ENCODE data around the gene PTPRC. TPM values are rescaled to one million over a fixed set of nuclear protein-coding genes. Genes with fewer than 3 reads are reported as not detected.

The PTPRC gene
- total and polyA plus RNA-seq, 7 donors: 0.42 to 7.0 (median 3.9) TPM

DNA sequence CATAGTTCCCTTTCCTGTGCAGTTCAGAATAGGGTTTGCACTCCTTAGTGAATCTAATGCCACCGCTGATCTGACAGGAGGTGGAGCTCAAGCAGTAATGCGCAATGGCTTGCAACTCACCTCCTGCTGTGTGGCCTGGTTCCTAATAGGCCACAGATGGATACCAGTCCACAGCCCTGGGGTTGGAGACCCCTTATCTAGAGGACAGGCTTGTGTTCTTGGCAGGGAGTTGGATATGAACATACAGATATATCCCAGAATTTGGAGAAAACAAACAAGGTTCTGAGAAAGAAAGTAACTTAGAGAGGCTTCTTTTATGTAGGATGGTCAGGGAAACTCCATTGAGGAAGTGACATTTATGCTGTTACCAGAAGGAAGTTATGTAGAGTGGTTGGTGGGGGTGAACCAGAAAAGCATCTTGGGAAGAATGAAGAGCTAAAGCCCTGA, 5.1 kb upstream of the PTPRC start:
- ATAC-seq: no peak
- no peaks in the 10 kb centered on the region for H3K27me3 ChIP-seq (ENCODE audit: insufficient read depth in 3 of 3, low read length in 2 of 3)
- H3K9me3 ChIP-seq: no peaks in the 10 kb centered on the region
- H3K4me1 ChIP-seq: no peaks in the 10 kb centered on the region
- 84 to 89% (median 85%) methylated on average over 2 of the region's 2 CpGs for WGBS, 3 donors
- TF ChIP-seq, protein P1, sequence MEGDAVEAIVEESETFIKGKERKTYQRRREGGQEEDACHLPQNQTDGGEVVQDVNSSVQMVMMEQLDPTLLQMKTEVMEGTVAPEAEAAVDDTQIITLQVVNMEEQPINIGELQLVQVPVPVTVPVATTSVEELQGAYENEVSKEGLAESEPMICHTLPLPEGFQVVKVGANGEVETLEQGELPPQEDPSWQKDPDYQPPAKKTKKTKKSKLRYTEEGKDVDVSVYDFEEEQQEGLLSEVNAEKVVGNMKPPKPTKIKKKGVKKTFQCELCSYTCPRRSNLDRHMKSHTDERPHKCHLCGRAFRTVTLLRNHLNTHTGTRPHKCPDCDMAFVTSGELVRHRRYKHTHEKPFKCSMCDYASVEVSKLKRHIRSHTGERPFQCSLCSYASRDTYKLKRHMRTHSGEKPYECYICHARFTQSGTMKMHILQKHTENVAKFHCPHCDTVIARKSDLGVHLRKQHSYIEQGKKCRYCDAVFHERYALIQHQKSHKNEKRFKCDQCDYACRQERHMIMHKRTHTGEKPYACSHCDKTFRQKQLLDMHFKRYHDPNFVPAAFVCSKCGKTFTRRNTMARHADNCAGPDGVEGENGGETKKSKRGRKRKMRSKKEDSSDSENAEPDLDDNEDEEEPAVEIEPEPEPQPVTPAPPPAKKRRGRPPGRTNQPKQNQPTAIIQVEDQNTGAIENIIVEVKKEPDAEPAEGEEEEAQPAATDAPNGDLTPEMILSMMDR (IDR thresholded peaks at IDR 0.05): no peak
- H3K4me3 ChIP-seq: no peak overlapping the region
- H3K27ac ChIP-seq: no peak overlapping the region
- DNase-seq: no peak
- intact Hi-C loops (cut with DNase I): loop anchor here in 1 of 2 donors (2.0 kb wide), 1 partner anchor 53 kb away; no protein-coding TSS in a partner anchor
- H3K36me3 ChIP-seq (ENCODE audit: insufficient read depth in 1 of 2, low read depth in 1 of 2): no peaks in the 10 kb centered on the region

DNA sequence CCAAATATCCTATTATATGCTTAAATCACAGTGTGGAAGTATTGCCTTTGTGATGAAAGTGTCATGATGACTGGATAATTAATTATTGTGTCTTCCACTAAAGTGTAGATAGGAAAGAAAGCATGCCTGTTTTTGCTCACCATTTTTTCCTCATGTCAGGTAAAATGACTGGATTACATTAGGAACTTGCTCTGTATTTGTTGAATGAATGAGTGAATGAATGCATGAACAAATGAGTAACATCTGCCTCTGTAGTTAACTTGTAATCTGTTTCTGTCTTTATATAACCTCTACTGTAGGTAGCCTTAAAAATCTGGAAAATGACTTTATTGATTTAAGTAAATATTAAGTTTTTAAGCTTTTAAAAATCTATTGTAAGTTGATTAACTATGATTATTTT, 2.9 kb upstream of the PTPRC start:
- DNase-seq (no peak), ATAC-seq (no peak)
- no peaks in the 10 kb centered on the region for H3K9me3 ChIP-seq
- no peaks in the 10 kb centered on the region for H3K27me3 ChIP-seq (ENCODE audit: insufficient read depth in 3 of 3, low read length in 2 of 3)
- TF ChIP-seq, protein P1 (IDR thresholded peaks at IDR 0.05): no peak
- intact Hi-C loops (cut with DNase I): loop anchor here in 1 of 2 donors (2.0 kb wide), 1 partner anchor 51 kb away; no protein-coding TSS in a partner anchor
- H3K4me3 ChIP-seq: no peak overlapping the region
- no peaks in the 10 kb centered on the region for H3K4me1 ChIP-seq
- H3K27ac ChIP-seq: no peak overlapping the region
- H3K36me3 ChIP-seq (ENCODE audit: insufficient read depth in 1 of 2, low read depth in 1 of 2): no peaks in the 10 kb centered on the region

DNA sequence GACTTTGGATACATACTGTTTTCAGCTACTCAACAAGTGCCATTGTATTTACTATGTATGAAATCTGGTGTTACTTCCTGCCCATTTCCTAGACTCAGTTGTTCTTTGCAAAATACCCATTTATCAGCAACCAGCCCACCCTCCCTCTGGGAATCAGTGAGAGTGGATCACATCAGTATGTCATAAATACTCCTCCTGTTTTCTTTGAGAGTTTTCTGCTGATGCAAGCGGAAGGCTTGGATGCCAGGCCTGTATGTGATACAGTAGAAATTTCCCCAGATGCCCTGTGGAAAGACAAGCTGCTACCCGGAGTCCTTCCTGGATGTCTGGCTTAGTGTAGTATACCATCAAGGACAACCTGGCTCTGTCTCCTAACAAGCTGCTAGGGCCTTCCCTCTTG, 2.4 kb upstream of the PTPRC start:
- no peak overlapping the region for H3K4me3 ChIP-seq
- DNase-seq (no peak), ATAC-seq (no peak)
- no peaks in the 10 kb centered on the region for H3K36me3 ChIP-seq (ENCODE audit: insufficient read depth in 1 of 2, low read depth in 1 of 2)
- TF ChIP-seq, protein P1 (IDR thresholded peaks at IDR 0.05): no peak
- H3K9me3 ChIP-seq: no peaks in the 10 kb centered on the region
- WGBS, 3 donors: 79 to 84% (median 83%) methylated on average over 2 of the region's 2 CpGs
- no peaks in the 10 kb centered on the region for H3K4me1 ChIP-seq
- intact Hi-C loops (cut with DNase I): no loop called here
- no peak overlapping the region for H3K27ac ChIP-seq
- H3K27me3 ChIP-seq (ENCODE audit: insufficient read depth in 3 of 3, low read length in 2 of 3): no peaks in the 10 kb centered on the region

DNA sequence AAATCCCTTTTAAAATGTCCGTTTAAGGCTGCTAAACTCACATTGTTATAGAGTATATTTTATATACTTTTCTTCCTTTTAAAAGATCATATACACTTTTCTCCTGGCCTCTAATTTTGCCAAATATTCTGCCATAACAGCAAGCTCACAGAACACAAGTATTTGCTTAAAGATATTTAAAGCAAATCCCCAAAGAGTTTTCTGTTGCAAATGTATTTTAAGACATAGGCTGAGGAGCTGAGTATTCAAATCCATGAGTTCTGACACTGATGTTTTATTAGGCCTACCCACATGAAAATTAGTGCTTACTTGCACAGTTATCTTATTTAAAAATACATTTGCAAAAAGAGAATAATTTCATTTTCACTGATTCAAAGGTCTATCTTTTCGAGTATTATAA, 1.7 kb upstream of the PTPRC start:
- intact Hi-C loops (cut with DNase I): no loop called here
- DNase-seq (no peak), ATAC-seq (no peak)
- Histone ChIP-seq H3K4me1 (no peaks in the 10 kb centered on the region), H3K36me3 (ENCODE audit: insufficient read depth in 1 of 2, low read depth in 1 of 2) (no peaks in the 10 kb centered on the region), H3K4me3 (no peak overlapping the region), H3K27me3 (ENCODE audit: insufficient read depth in 3 of 3, low read length in 2 of 3) (no peaks in the 10 kb centered on the region), H3K9me3 (no peaks in the 10 kb centered on the region), H3K27ac (no peak overlapping the region)
- TF ChIP-seq, protein P1 (IDR thresholded peaks at IDR 0.05): no peak
- 53 to 75% (median 74%) methylated on average over 2 of the region's 2 CpGs for WGBS, 3 donors

DNA sequence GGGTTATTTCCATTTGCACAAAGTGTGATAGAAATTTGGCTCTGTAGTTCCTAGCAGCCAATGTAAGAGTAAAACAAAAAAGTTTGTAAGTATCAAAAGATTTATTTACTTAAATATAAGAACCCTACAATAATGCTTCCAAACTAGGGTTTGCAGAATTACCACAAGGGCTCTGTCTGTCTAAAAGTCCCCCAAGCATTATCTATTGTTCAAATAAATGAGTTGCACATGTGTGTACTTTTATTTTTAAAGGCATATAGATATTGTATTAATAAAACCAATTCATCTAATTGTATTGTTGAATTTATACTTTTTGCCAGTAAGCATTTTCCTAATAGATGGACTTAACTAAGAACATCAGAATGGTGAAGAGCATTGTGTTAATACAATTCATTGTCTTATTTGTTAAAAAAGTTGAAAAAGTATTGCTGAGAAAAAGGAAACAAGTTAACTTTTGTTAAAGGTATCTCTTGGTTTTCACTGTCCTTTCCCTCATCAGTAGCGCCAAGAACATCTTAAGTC, 863 bp upstream of the PTPRC start:
- Histone ChIP-seq H3K4me1 (no peaks in the 10 kb centered on the region), H3K9me3 (no peaks in the 10 kb centered on the region), H3K27ac (no peak overlapping the region), H3K36me3 (ENCODE audit: insufficient read depth in 1 of 2, low read depth in 1 of 2) (no peaks in the 10 kb centered on the region), H3K4me3 (no peak overlapping the region), H3K27me3 (ENCODE audit: insufficient read depth in 3 of 3, low read length in 2 of 3) (no peaks in the 10 kb centered on the region)
- intact Hi-C loops (cut with DNase I): no loop called here
- DNase-seq: no peak
- ATAC-seq: no peak
- WGBS, 3 donors: 88 to 97% (median 94%) methylated on average over 1 of the region's 1 CpG
- TF ChIP-seq, protein P1 (IDR thresholded peaks at IDR 0.05): no peak

All from psoas muscle (tissue), 8 donors.